Measurements from ENCODE around the gene OARD1.

- no peak for TF ChIP-seq CTCF (IDR thresholded peaks at IDR 0.05; ENCODE audit: insufficient read depth, low read depth, low read length)
- no peak for TF ChIP-seq EZH2 (IDR thresholded peaks at IDR 0.05; ENCODE audit: insufficient read depth, low read length)
Measured at GRCh38 chr6:41119508-41119907, 47.4 kb upstream of the OARD1 start.
